Measurements from ENCODE around the gene INCENP.

- TF ChIP-seq CEBPB (IDR thresholded peaks at IDR 0.05; ENCODE audit: borderline replicate concordance in 1 of 2, low read depth in 2 of 2, low read length in 2 of 2) (no peak), NR2C2 (IDR thresholded peaks at IDR 0.05; ENCODE audit: borderline replicate concordance, control insufficient read depth, insufficient read length, low read depth) (no peak), CHD4 (IDR thresholded peaks at IDR 0.05) (no peak), MAX (IDR thresholded peaks at IDR 0.05; ENCODE audit: low read depth, low read length) (no peak), EZH2 (IDR thresholded peaks at IDR 0.05; ENCODE audit: borderline replicate concordance, control insufficient read depth, low read depth, low read length) (no peak), CTCF (IDR thresholded peaks at IDR 0.05 in 2 of 3, conservative IDR thresholded peaks at IDR 0.05 in 1 of 3; ENCODE audit: control insufficient read depth in 2 of 3, extremely low read depth in 1 of 3, insufficient read depth in 1 of 3, low read depth in 3 of 3, low read length in 3 of 3) (no peak), ZZZ3 (IDR thresholded peaks at IDR 0.05; ENCODE audit: control insufficient read depth, insufficient read length, low read depth) (no peak), POLR2AphosphoS5 (IDR thresholded peaks at IDR 0.05; ENCODE audit: low read length) (no peak)
- TF ChIP-seq, protein P1, sequence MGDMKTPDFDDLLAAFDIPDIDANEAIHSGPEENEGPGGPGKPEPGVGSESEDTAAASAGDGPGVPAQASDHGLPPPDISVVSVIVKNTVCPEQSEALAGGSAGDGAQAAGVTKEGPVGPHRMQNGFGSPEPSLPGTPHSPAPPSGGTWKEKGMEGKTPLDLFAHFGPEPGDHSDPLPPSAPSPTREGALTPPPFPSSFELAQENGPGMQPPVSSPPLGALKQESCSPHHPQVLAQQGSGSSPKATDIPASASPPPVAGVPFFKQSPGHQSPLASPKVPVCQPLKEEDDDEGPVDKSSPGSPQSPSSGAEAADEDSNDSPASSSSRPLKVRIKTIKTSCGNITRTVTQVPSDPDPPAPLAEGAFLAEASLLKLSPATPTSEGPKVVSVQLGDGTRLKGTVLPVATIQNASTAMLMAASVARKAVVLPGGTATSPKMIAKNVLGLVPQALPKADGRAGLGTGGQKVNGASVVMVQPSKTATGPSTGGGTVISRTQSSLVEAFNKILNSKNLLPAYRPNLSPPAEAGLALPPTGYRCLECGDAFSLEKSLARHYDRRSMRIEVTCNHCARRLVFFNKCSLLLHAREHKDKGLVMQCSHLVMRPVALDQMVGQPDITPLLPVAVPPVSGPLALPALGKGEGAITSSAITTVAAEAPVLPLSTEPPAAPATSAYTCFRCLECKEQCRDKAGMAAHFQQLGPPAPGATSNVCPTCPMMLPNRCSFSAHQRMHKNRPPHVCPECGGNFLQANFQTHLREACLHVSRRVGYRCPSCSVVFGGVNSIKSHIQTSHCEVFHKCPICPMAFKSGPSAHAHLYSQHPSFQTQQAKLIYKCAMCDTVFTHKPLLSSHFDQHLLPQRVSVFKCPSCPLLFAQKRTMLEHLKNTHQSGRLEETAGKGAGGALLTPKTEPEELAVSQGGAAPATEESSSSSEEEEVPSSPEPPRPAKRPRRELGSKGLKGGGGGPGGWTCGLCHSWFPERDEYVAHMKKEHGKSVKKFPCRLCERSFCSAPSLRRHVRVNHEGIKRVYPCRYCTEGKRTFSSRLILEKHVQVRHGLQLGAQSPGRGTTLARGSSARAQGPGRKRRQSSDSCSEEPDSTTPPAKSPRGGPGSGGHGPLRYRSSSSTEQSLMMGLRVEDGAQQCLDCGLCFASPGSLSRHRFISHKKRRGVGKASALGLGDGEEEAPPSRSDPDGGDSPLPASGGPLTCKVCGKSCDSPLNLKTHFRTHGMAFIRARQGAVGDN (IDR thresholded peaks at IDR 0.05) = no peak
These were observed 19.8 kb upstream of the INCENP start for GRCh38 chr11:62103986-62104385.
